HFFc6 (cell line): Measurements from ENCODE around the gene LAMC2. TPM values are rescaled to one million over a fixed set of nuclear protein-coding genes. Genes with fewer than 3 reads are reported as not detected.

Source experiments
- DNase-seq: peaks from one replicate; pipeline ENCODE4 v3.0.0-alpha.2; 2018
- H3K27ac Mint-ChIP-seq: 2 replicates; pipeline ENCODE4 v1.8.0; 2020; ENCODE audit warnings: mild to moderate bottlenecking, mixed read lengths
- H3K27me3 Mint-ChIP-seq: 2 replicates; pipeline ENCODE4 v1.8.0; 2021; ENCODE audit warnings: mild to moderate bottlenecking, moderate library complexity, mixed read lengths; ENCODE audit not compliant: insufficient read depth
- H3K36me3 Mint-ChIP-seq: 2 replicates; pipeline ENCODE4 v1.8.0; 2021; ENCODE audit warnings: low read depth, mixed read lengths
- H3K4me1 Mint-ChIP-seq: 2 replicates; pipeline ENCODE4 v1.8.0; 2020; ENCODE audit warnings: low read depth, mixed read lengths
- H3K4me3 Mint-ChIP-seq: 2 replicates; pipeline ENCODE4 v1.8.0; 2020; ENCODE audit warnings: mild to moderate bottlenecking, moderate library complexity, mixed read lengths
- H3K9me3 Mint-ChIP-seq: 2 replicates; pipeline ENCODE4 v1.8.0; 2020; ENCODE audit warnings: mild to moderate bottlenecking, mixed read lengths
- CTCF ChIP-seq: fragments of 200-600 bp; sonication (generic); IDR thresholded peaks from 2 replicates; pipeline ENCODE4 v1.5.0; 2021; ENCODE audit warnings: antibody characterized with exemption, mild to moderate bottlenecking
- total RNA-seq, 6 experiments: library from RNA; stranded (reverse); fragmentation: NEBNext Ultra II Directional; extraction: Animal tissue kit (Norgen Biotek cat#: 25700); gene quantifications; 2 replicates in 1 of 6; 3 replicates in 5 of 6; pipeline ENCODE4 v1.2.3, GENCODE V29; 2021

LAMC2 gene
- total RNA-seq, 6 experiments from 2014 or later: 1.5 to 2.3 (median 1.7) TPM

GRCh38 chr1:183198463-183198862, 12.4 kb downstream of the LAMC2 start:
- peaks cover 4% of the 10 kb centered on the region; the same call in 1 of the 2 replicates for H3K36me3 Mint-ChIP-seq
- no peaks in the 10 kb centered on the region for H3K9me3 Mint-ChIP-seq
- peaks cover 16% of the 10 kb centered on the region for H3K4me1 Mint-ChIP-seq
- no peak for TF ChIP-seq CTCF
- no peaks in the 10 kb centered on the region; the same call in 1 of the 2 replicates for H3K27me3 Mint-ChIP-seq
- H3K27ac Mint-ChIP-seq: no peak overlapping the region; the same call in 1 of the 2 replicates
- no peak overlapping the region for H3K4me3 Mint-ChIP-seq
- peak; percentile 22 for DNase-seq

- H3K9me3 Mint-ChIP-seq: no peaks in the 10 kb centered on the region
- H3K36me3 Mint-ChIP-seq: peaks cover 4% of the 10 kb centered on the region; the same call in 1 of the 2 replicates
- H3K4me1 Mint-ChIP-seq: peaks cover 14% of the 10 kb centered on the region
- DNase-seq: no peak
- no peak for TF ChIP-seq CTCF
- no peaks in the 10 kb centered on the region; the same call in 1 of the 2 replicates for H3K27me3 Mint-ChIP-seq
- no peak overlapping the region for H3K27ac Mint-ChIP-seq
- no peak overlapping the region for H3K4me3 Mint-ChIP-seq
These were observed 13.2 kb downstream of the LAMC2 start for GRCh38 chr1:183199304-183199703.

- Mint-ChIP-seq H3K27me3 (no peaks in the 10 kb centered on the region), H3K4me1 (peaks cover 8% of the 10 kb centered on the region), H3K9me3 (no peaks in the 10 kb centered on the region), H3K4me3 (no peak overlapping the region), H3K36me3 (peaks cover 4% of the 10 kb centered on the region; the same call in 1 of the 2 replicates), H3K27ac (no peak overlapping the region)
- TF ChIP-seq CTCF: no peak
- no peak for DNase-seq
These were observed 14.4 kb downstream of the LAMC2 start for GRCh38 chr1:183200451-183200850.

GRCh38 chr1:183203094-183203493, 17.0 kb downstream of the LAMC2 start:
- H3K9me3 Mint-ChIP-seq: no peaks in the 10 kb centered on the region
- no peak for TF ChIP-seq CTCF
- DNase-seq: no peak
- H3K4me3 Mint-ChIP-seq: no peak overlapping the region
- H3K36me3 Mint-ChIP-seq: no peaks in the 10 kb centered on the region; the same call in 1 of the 2 replicates
- H3K27ac Mint-ChIP-seq: no peak overlapping the region
- H3K27me3 Mint-ChIP-seq: no peaks in the 10 kb centered on the region
- peaks cover 17% of the 10 kb centered on the region for H3K4me1 Mint-ChIP-seq

- Mint-ChIP-seq H3K27ac (peak overlapping the region; percentile 39), H3K4me1 (peaks cover 38% of the 10 kb centered on the region), H3K9me3 (no peaks in the 10 kb centered on the region), H3K4me3 (no peak overlapping the region), H3K36me3 (no peaks in the 10 kb centered on the region; the same call in 1 of the 2 replicates), H3K27me3 (no peaks in the 10 kb centered on the region)
- no peak for TF ChIP-seq CTCF
- peak; percentile 12 for DNase-seq
These were observed 19.2 kb downstream of the LAMC2 start for GRCh38 chr1:183205196-183205781.
